ENCODE results near the gene TNS1. TPM values are rescaled to one million over a fixed set of nuclear protein-coding genes. Genes with fewer than 3 reads are reported as not detected.
"Not testable (repeated sequence)": the region's sequence is repeated elsewhere in the genome, so short reads cannot be mapped to it uniquely, and the experiment has no call there.

The TNS1 gene
- total RNA-seq, 2 experiments from 2014 or later: 0.92 to 0.97 TPM

DNA sequence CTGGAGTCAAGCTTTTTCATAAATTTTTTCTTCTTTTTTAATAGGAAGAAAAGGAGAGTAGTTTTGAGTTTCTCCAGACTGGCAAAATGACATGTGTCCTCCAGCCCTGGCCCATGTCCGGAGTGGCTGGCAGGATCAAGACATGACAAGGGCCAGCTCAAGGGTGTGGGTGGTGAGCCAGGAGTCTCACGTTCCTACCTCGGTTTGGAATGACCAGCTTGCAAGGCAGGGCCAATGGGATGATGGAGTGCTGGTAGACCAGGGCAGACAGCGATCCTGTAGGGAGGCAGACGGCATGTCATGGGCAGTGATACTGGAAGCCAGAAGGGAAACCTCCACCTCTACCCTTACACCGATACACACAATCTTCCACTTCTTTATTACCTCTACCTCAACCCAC, 190.6 kb downstream of the TNS1 start:
- Mint-ChIP-seq H3K4me1 (ENCODE audit: low read depth) (no peaks in the 10 kb centered on the region), H3K4me3 (no peak overlapping the region), H3K27ac (no peak overlapping the region), H3K36me3 (no peaks in the 10 kb centered on the region), H3K9me3 (no peaks in the 10 kb centered on the region), H3K27me3 (peaks cover 2% of the 10 kb centered on the region)
- intact Hi-C loops (cut with micrococcal nuclease): no loop called here
- CTCF ChIA-PET: interaction anchor here (1.6 to 2.2 kb wide), 2 partner anchors 23 to 26 kb away, joined by 5 to 6 read pairs; no protein-coding TSS in a partner anchor
- no peak for DNase-seq
- POLR2A ChIA-PET: no interaction called here

DNA sequence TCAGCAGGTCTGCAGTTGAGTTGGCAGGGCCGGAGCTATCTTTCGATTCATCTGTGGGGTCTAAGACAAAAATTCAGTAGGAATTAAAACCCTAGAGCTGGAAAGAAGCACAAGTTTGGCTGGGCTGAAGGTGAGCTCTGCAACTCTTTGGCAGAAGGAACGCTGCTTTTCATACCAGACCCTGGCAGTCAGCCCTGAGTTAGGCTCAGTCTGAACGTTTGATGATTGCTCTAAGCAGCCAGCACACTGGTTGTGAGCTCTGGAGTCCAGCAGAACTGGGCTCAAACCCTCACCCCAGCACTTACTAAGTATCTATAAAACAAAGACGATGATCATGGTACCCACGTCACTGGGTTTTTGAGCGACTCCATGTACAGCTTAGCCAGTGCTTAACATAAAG, 192.5 kb downstream of the TNS1 start:
- Mint-ChIP-seq H3K36me3 (no peaks in the 10 kb centered on the region), H3K9me3 (no peaks in the 10 kb centered on the region), H3K4me1 (ENCODE audit: low read depth) (no peaks in the 10 kb centered on the region), H3K4me3 (no peak overlapping the region), H3K27ac (no peak overlapping the region), H3K27me3 (peaks cover 2% of the 10 kb centered on the region)
- intact Hi-C loops (cut with micrococcal nuclease): no loop called here
- POLR2A ChIA-PET: no interaction called here
- DNase-seq: no peak
- CTCF ChIA-PET: no interaction called here

DNA sequence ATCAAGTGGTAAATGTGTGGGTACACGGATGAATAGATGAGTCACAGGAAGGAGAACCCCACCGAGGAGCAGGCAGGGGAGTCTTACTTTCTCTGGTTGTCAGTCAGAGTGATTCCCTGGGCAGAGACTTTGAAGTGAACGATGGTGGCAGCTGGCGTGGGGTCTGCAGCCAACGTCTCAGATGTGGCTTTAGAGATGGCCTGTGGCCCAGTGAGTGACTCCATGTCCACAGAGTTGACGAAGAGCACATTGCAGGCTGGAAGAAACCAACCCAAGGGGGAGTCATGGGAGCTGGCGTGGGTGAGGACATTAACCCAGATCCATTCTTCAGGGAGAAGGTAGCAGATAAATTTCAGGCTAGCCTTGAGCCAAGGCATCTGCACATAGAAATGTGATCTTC, 193.1 kb downstream of the TNS1 start:
- no peak overlapping the region for H3K4me3 Mint-ChIP-seq
- H3K27ac Mint-ChIP-seq: no peak overlapping the region
- POLR2A ChIA-PET: no interaction called here
- intact Hi-C loops (cut with micrococcal nuclease): no loop called here
- H3K9me3 Mint-ChIP-seq: no peaks in the 10 kb centered on the region
- H3K27me3 Mint-ChIP-seq: peaks cover 2% of the 10 kb centered on the region
- CTCF ChIA-PET: no interaction called here
- no peak for DNase-seq
- no peaks in the 10 kb centered on the region for H3K4me1 Mint-ChIP-seq (ENCODE audit: low read depth)
- H3K36me3 Mint-ChIP-seq: no peaks in the 10 kb centered on the region

DNA sequence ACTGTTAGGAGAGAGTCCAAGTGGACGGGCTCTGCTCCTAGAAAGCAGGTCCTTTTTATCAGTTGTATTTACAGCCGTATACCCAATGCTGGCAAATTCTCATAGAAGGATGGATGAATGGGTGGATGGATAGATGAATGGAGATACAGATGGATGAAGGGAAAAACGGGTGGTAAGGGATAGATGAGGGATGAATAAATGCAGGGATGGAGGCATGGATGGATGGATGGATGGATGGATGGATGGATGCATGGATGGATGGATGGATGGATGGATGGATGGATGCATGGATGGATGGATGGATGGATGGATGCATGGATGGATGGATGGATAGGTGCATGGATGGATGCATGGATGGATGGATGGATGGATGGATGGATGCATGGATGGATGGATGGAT, 193.8 kb downstream of the TNS1 start:
- H3K4me3 Mint-ChIP-seq; H3K36me3 Mint-ChIP-seq; H3K27me3 Mint-ChIP-seq; DNase-seq; H3K27ac Mint-ChIP-seq; CTCF ChIA-PET; H3K9me3 Mint-ChIP-seq; POLR2A ChIA-PET; H3K4me1 Mint-ChIP-seq (ENCODE audit: low read depth); intact Hi-C loops (cut with micrococcal nuclease): not testable (repeated sequence)

DNA sequence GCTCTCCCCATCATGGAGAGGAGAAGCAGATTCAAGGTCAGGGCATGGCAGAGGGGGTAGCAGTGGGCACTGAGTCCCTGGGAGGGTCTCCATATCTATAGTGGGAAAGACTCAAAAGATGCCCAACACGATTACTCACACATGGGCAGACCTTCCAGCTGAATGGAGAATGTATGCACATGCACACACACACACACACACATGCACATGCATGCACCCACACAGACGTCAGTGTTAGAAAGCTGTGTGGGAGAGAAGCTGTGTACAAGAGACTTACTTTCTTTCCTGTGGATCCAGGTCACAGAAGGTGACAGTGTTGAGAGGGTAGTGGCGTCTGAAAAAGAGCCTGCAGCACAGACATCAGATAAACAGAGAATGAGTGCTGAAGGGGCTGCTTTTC, 194.5 kb downstream of the TNS1 start:
- H3K4me3 Mint-ChIP-seq: no peak overlapping the region
- no peaks in the 10 kb centered on the region for H3K4me1 Mint-ChIP-seq (ENCODE audit: low read depth)
- no peaks in the 10 kb centered on the region for H3K36me3 Mint-ChIP-seq
- peaks cover 2% of the 10 kb centered on the region for H3K27me3 Mint-ChIP-seq
- CTCF ChIA-PET: no interaction called here
- intact Hi-C loops (cut with micrococcal nuclease): no loop called here
- no peak overlapping the region for H3K27ac Mint-ChIP-seq
- DNase-seq: no peak
- POLR2A ChIA-PET: no interaction called here
- no peaks in the 10 kb centered on the region for H3K9me3 Mint-ChIP-seq

DNA sequence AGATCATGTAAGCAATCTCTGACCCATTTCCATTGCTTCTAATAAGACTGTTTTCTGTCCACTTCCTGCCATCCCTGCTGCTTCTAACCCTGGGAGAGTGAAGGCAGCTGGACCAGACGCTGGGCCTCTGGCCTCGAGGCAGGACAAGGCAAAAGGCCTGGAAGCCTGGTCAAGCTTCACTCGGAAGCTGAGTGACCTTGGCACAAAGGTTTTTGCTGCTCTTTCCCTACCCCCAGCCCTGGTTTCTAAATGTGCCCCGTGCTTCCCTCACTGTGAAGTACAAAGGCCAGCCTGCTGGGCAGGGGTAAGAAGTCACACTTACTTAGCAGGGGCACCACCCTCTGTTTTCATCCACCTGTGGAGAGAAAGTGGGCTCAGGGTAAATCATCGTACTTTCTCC, 195.0 kb downstream of the TNS1 start:
- Mint-ChIP-seq H3K4me1 (ENCODE audit: low read depth) (no peaks in the 10 kb centered on the region), H3K4me3 (no peak overlapping the region), H3K27ac (no peak overlapping the region), H3K36me3 (no peaks in the 10 kb centered on the region), H3K27me3 (peaks cover 2% of the 10 kb centered on the region), H3K9me3 (no peaks in the 10 kb centered on the region)
- ChIA-PET POLR2A (no interaction called here), CTCF (interaction anchor here (1.9 kb wide), 1 partner anchor 18 kb away, joined by 5 read pairs; no protein-coding TSS in a partner anchor)
- no peak for DNase-seq
- intact Hi-C loops (cut with micrococcal nuclease): no loop called here

DNA sequence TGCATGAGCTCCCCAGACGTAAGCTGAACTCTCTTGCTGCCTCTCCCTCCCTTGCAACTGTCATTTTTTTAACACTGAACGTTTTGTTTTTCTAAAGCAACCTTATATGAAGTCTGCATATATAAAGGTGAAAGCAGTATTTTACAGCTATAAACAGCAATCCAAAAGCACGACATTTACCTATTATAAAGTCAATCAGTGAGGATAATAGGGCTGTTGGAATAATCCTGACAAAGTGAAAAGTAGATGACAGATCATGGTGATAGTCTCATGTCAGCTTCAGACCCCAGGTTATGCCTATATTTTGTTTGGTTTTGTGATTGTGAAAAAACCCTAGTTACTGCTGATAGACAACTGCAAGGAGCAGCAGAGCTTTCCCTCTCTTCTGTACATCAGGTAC, 195.8 kb downstream of the TNS1 start:
- ChIA-PET POLR2A (no interaction called here), CTCF (interaction anchor here (1.9 kb wide), 1 partner anchor 17 kb away, joined by 5 read pairs; no protein-coding TSS in a partner anchor)
- Mint-ChIP-seq H3K36me3 (no peaks in the 10 kb centered on the region), H3K27me3 (peaks cover 2% of the 10 kb centered on the region), H3K4me3 (no peak overlapping the region), H3K27ac (no peak overlapping the region), H3K4me1 (ENCODE audit: low read depth) (no peaks in the 10 kb centered on the region), H3K9me3 (no peaks in the 10 kb centered on the region)
- intact Hi-C loops (cut with micrococcal nuclease): no loop called here
- no peak for DNase-seq

DNA sequence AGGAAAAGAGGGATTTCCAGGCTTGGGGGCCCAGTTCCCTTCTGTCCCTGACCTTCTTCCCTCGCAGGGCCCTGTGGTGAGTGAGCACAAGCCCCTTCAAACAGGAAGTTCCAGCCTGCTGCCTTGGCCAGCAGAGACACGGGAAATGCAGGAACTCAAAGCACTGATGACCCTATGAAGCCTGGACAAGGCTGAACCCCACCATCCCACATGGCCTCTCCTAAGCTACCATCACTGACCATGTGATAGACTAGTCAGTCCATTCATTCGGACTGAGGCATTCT, 196.4 kb downstream of the TNS1 start:
- no peak overlapping the region for H3K4me3 Mint-ChIP-seq
- intact Hi-C loops (cut with micrococcal nuclease): no loop called here
- ChIA-PET CTCF (interaction anchor here (1.9 kb wide), 1 partner anchor 17 kb away, joined by 5 read pairs; no protein-coding TSS in a partner anchor), POLR2A (no interaction called here)
- no peaks in the 10 kb centered on the region for H3K4me1 Mint-ChIP-seq (ENCODE audit: low read depth)
- H3K36me3 Mint-ChIP-seq: no peaks in the 10 kb centered on the region
- no peak overlapping the region for H3K27ac Mint-ChIP-seq
- H3K9me3 Mint-ChIP-seq: no peaks in the 10 kb centered on the region
- no peaks in the 10 kb centered on the region for H3K27me3 Mint-ChIP-seq
- no peak for DNase-seq

DNA sequence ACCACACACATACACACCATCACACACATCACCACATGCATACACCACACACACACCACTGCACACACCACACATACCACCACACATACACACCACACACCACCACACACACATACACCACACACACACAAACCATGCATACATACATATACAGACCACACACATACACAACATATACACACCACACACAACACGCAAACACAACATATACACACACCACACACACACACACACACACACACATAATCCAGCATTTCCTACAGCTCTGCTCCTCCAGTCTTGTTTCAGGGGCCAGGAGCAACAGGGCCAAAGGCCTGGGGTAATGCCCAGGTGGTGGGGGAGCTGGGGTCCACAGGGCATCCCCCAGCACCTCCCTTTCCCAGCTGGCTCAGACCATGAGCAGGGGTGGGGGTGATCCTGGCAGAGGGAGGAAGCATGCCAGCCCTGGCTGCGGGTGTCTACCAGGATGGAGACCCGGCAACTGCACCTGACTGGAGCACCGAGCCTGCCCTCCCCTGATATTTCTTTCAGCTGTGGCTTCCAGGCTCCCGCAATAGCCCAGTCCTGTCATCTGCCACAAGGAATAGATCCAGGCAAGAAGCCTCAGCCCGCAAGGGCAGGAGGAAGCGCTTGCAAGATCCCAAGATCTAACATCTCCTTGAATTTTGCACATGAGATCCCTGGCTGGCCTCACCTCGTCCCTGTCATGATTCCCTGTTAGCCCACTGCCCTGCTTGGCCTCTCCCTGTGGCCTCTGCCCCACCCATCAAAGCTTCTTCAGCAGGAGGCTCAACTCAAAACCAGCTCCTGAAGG, 196.9 kb downstream of the TNS1 start:
- intact Hi-C loops (cut with micrococcal nuclease): no loop called here
- ChIA-PET CTCF (interaction anchor here (1.9 kb wide), 1 partner anchor 16 kb away, joined by 5 read pairs; no protein-coding TSS in a partner anchor), POLR2A (no interaction called here)
- Mint-ChIP-seq H3K27ac (no peak overlapping the region), H3K4me3 (no peak overlapping the region), H3K4me1 (ENCODE audit: low read depth) (no peaks in the 10 kb centered on the region), H3K9me3 (no peaks in the 10 kb centered on the region), H3K36me3 (no peaks in the 10 kb centered on the region), H3K27me3 (no peaks in the 10 kb centered on the region)
- DNase-seq: no peak

DNA sequence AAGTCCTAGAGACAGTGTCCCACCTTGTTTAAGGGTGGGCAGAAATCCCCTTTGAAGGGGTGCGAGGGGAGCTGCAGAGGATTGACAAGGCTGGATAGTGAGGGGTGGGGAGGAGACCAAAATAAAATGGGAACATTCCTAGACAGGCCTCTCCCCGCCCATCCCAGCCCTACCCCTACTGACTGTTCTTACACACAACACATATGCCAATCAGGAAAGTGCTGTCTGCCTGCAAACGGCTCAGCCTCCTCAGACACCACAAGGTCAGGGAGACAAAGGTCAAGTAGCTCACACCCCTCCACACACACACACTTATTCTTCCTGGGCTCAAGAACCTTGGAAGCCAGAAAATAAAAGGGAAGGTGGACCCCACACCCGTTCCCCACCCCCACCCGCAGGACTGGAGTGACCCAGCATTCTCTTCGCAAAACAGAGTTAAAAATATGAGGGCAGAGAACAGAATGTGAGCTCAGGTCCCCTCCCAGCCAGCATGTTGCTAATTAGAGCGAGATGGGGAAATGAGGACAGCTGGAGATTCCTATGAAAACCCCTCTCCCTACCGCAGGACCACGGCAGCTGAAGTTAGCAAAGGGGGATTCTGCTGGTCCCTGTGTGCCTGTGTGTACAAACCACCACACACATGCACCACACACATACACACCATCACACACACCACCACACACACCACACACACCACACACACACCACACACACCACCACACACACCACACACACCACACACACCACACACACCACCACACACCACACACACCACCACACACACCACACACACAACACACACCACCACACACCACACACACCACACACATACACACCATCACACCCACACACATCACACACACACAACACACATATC, 197.8 kb downstream of the TNS1 start:
- Mint-ChIP-seq H3K4me1 (ENCODE audit: low read depth) (no peaks in the 10 kb centered on the region), H3K4me3 (no peak overlapping the region), H3K36me3 (no peaks in the 10 kb centered on the region), H3K27me3 (peaks cover 2% of the 10 kb centered on the region), H3K9me3 (no peaks in the 10 kb centered on the region), H3K27ac (no peak overlapping the region)
- intact Hi-C loops (cut with micrococcal nuclease): no loop called here
- POLR2A ChIA-PET: no interaction called here
- DNase-seq: no peak
- CTCF ChIA-PET: no interaction called here

DNA sequence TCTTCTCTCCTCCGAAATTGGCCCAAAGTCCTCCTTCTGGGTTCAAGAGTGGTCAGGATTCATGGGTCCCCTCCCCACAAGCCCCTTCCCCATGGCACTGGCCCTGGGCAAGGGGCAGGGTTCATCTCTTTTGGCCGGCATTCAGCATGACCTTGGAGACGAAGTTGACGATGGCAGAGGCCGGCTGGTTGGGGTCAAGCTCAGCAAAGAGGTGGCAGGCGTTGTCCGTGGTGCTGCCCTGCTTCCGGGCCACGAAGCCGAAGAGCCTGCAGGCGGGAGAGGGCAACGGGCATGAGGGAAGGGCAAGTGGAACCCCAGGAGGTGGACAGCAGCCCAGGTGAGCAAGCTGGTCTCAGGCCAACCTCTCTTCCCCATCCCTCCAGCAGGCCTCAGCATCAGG, 198.5 kb downstream of the TNS1 start:
- no peaks in the 10 kb centered on the region for H3K4me1 Mint-ChIP-seq (ENCODE audit: low read depth)
- H3K27ac Mint-ChIP-seq: no peak overlapping the region
- intact Hi-C loops (cut with micrococcal nuclease): no loop called here
- ChIA-PET POLR2A (no interaction called here), CTCF (no interaction called here)
- no peaks in the 10 kb centered on the region for H3K36me3 Mint-ChIP-seq
- no peak for DNase-seq
- no peak overlapping the region for H3K4me3 Mint-ChIP-seq
- H3K27me3 Mint-ChIP-seq: peaks cover 2% of the 10 kb centered on the region
- no peaks in the 10 kb centered on the region for H3K9me3 Mint-ChIP-seq

DNA sequence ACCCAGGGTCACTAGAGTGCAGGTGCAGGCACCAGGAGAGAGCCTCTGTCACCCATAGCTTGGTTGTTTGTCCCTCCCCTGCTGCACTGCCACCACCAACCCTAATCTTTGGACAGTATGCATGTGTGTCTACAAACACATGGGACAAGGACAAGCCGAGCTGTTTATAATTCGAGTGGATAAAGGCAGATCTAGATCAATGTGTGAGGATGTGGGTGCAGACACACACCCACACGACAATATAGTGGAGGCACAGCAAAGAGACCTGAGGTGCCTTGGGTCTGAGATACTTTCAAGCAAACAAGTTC, 199.2 kb downstream of the TNS1 start:
- H3K4me3 Mint-ChIP-seq: no peak overlapping the region
- no peaks in the 10 kb centered on the region for H3K36me3 Mint-ChIP-seq
- peaks cover 2% of the 10 kb centered on the region for H3K27me3 Mint-ChIP-seq
- POLR2A ChIA-PET: no interaction called here
- no peak for DNase-seq
- no peak overlapping the region for H3K27ac Mint-ChIP-seq
- CTCF ChIA-PET: interaction anchor here (1.3 kb wide), 1 partner anchor 14 kb away, joined by 8 read pairs; no protein-coding TSS in a partner anchor
- no peaks in the 10 kb centered on the region for H3K4me1 Mint-ChIP-seq (ENCODE audit: low read depth)
- no peaks in the 10 kb centered on the region for H3K9me3 Mint-ChIP-seq
- intact Hi-C loops (cut with micrococcal nuclease): no loop called here
